Prostate gland (tissue), 2 donors: ENCODE results near the gene ADIPOR2. TPM values are rescaled to one million over a fixed set of nuclear protein-coding genes. Genes with fewer than 3 reads are reported as not detected.

ENCODE experiments used
- DNase-seq: peaks from one replicate; pipeline ENCODE4 v3.0.0-alpha.2; 2019; ENCODE audit warnings: low spot score
- H3K27ac ChIP-seq, 2 donors: fragments of 200-600 bp; sonication (generic); 2 replicates each; pipeline ENCODE4 v1.5.1; 2017 to 2019
- H3K27me3 ChIP-seq: fragments of 200-600 bp; sonication (generic); replicated peaks from 2 replicates; pipeline ENCODE4 v1.5.1; 2019; ENCODE audit not compliant: insufficient read depth
- H3K36me3 ChIP-seq, 2 donors: fragments of 200-600 bp; sonication (generic); 1 replicate in 1 of 2; 2 replicates in 1 of 2; pipeline versions ENCODE4 v1.5.1 to v1.8.1; 2017 to 2019
- H3K4me1 ChIP-seq: fragments of 200-600 bp; sonication (generic); replicated peaks from 2 replicates; pipeline ENCODE4 v1.5.1; 2019
- H3K4me3 ChIP-seq, 2 donors: fragments of 200-600 bp; sonication (generic); 2 replicates each; pipeline ENCODE4 v1.5.1; 2017 to 2019
- H3K9me3 ChIP-seq: fragments of 200-600 bp; sonication (generic); 2 replicates; pipeline ENCODE4 v1.5.1; 2017
- POLR2A ChIP-seq: fragments of 450-650 bp; IDR thresholded peaks from one replicate; pipeline ENCODE4 v1.6.1; 2016; ENCODE audit warnings: antibody characterized with exemption, mild to moderate bottlenecking
- POLR2AphosphoS5 ChIP-seq: sonication (generic); formaldehyde crosslinking; IDR thresholded peaks from one replicate; pipeline ENCODE4 v1.6.1; 2017; ENCODE audit warnings: antibody characterized with exemption
- WGBS: methylation state at CpG from one replicate; pipeline ENCODE4 v1.1.5; 2018; 5-methylcytosine and 5-hydroxymethylcytosine counted together
- intact Hi-C: fragments of 100-400 bp; cut with DNase I; formaldehyde crosslinking; loops from one replicate; pipeline ENCODE4 v1.14.2; 2022
- total RNA-seq, 2 donors: library from RNA; depleted of rRNA; stranded (reverse); fragments of >200 nt; gene quantifications; one replicate each; pipeline ENCODE4 v1.1.0, GENCODE V29; 2016
- TF ChIP-seq, protein P1 (sequence below), 4 experiments: fragments of 200-600 bp in 2 of 4; fragments of 450-650 bp in 2 of 4; sonication (generic) in 2 of 4; IDR thresholded peaks; 1 replicate in 3 of 4; 2 replicates in 1 of 4; pipeline ENCODE4 v1.5.1; 2016 to 2019; ENCODE audit warnings: antibody characterized with exemption in 4 of 4, mild to moderate bottlenecking in 2 of 4, moderate library complexity in 2 of 4

Gene ADIPOR2
- total RNA-seq, 2 donors from 2014 or later: 23.7 to 46.2 TPM

- no peaks in the 10 kb centered on the region for H3K4me1 ChIP-seq
Measured at GRCh38 chr12:1644534-1645438, 46.1 kb upstream of the ADIPOR2 start.

DNA sequence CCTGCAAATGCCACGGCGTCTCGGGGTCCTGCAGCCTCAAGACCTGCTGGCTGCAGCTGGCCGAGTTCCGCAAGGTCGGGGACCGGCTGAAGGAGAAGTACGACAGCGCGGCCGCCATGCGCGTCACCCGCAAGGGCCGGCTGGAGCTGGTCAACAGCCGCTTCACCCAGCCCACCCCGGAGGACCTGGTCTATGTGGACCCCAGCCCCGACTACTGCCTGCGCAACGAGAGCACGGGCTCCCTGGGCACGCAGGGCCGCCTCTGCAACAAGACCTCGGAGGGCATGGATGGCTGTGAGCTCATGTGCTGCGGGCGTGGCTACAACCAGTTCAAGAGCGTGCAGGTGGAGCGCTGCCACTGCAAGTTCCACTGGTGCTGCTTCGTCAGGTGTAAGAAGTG, 45.1 kb upstream of the ADIPOR2 start:
- H3K27ac ChIP-seq: no peak overlapping the region
- no peak for DNase-seq
- no peak overlapping the region for H3K4me3 ChIP-seq
- 94% methylated on average over 29 of the region's 29 CpGs for WGBS
- no peaks in the 10 kb centered on the region for H3K36me3 ChIP-seq
- no peak for TF ChIP-seq POLR2A
- no peak for TF ChIP-seq POLR2AphosphoS5
- TF ChIP-seq, protein P1, sequence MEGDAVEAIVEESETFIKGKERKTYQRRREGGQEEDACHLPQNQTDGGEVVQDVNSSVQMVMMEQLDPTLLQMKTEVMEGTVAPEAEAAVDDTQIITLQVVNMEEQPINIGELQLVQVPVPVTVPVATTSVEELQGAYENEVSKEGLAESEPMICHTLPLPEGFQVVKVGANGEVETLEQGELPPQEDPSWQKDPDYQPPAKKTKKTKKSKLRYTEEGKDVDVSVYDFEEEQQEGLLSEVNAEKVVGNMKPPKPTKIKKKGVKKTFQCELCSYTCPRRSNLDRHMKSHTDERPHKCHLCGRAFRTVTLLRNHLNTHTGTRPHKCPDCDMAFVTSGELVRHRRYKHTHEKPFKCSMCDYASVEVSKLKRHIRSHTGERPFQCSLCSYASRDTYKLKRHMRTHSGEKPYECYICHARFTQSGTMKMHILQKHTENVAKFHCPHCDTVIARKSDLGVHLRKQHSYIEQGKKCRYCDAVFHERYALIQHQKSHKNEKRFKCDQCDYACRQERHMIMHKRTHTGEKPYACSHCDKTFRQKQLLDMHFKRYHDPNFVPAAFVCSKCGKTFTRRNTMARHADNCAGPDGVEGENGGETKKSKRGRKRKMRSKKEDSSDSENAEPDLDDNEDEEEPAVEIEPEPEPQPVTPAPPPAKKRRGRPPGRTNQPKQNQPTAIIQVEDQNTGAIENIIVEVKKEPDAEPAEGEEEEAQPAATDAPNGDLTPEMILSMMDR (IDR thresholded peaks at IDR 0.05): no peak
- H3K9me3 ChIP-seq: no peaks in the 10 kb centered on the region
- no peaks in the 10 kb centered on the region for H3K27me3 ChIP-seq
- H3K4me1 ChIP-seq: no peaks in the 10 kb centered on the region
- intact Hi-C loops: loop anchor here (5.0 kb wide), 1 partner anchor 291 kb away; no protein-coding TSS in a partner anchor

More at GRCh38 chr12:1644534-1645438, 46.1 kb upstream of the ADIPOR2 start:
- Histone ChIP-seq H3K27me3 (no peaks in the 10 kb centered on the region), H3K9me3 (no peaks in the 10 kb centered on the region), H3K27ac (no peak overlapping the region), H3K4me3 (no peak overlapping the region), H3K36me3 (no peaks in the 10 kb centered on the region)
- WGBS: 34% methylated on average over 15 of the region's 15 CpGs
- DNase-seq: peak; percentile 64
- intact Hi-C loops: loop anchor here (5.0 kb wide), 1 partner anchor 293 kb away; no protein-coding TSS in a partner anchor
- TF ChIP-seq, protein P1 (IDR thresholded peaks at IDR 0.05): no peak
- TF ChIP-seq POLR2AphosphoS5: peak; percentile 33
- TF ChIP-seq POLR2A: no peak

GRCh38 chr12:1646569-1647284, 44.1 kb upstream of the ADIPOR2 start:
- no peak for TF ChIP-seq POLR2AphosphoS5
- TF ChIP-seq, protein P1 (IDR thresholded peaks at IDR 0.05): no peak
- TF ChIP-seq POLR2A: no peak
- no peak for DNase-seq
- intact Hi-C loops: loop anchor here (5.0 kb wide), 1 partner anchor 291 kb away; no protein-coding TSS in a partner anchor
- no peak overlapping the region for H3K4me3 ChIP-seq
- H3K27me3 ChIP-seq: no peaks in the 10 kb centered on the region
- WGBS: 76% methylated on average over 21 of the region's 21 CpGs
- no peaks in the 10 kb centered on the region for H3K9me3 ChIP-seq
- H3K36me3 ChIP-seq: no peaks in the 10 kb centered on the region
- H3K27ac ChIP-seq: no peak overlapping the region
- H3K4me1 ChIP-seq: no peaks in the 10 kb centered on the region

DNA sequence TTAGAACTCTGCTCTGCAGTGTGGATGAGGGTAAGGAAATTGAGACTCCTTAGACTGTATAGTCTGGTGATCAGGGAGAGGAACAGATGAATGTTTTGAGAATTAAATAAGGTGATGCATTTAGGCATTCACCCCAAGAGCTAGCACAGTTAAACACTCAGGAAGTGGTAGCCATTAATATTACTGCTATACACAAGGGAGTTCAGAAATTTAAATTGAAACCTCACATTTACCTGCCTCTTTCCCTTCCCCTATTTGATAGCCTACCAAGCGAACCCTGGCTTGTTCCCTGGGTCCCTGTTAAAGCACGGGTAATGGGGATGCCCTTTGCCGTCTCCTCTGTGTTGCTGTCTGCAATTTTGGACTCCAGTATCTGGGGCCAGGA, 43.6 kb upstream of the ADIPOR2 start:
- DNase-seq: no peak

More for the DNA sequence above, 43.6 kb upstream of the ADIPOR2 start:
- no peaks in the 10 kb centered on the region for H3K4me1 ChIP-seq
- 92% methylated on average over 3 of the region's 3 CpGs for WGBS
- TF ChIP-seq POLR2AphosphoS5 (no peak), POLR2A (no peak)
- TF ChIP-seq, protein P1 (IDR thresholded peaks at IDR 0.05): no peak
- no peaks in the 10 kb centered on the region for H3K9me3 ChIP-seq
- H3K4me3 ChIP-seq: no peak overlapping the region
- intact Hi-C loops: loop anchor here (5.0 kb wide), 1 partner anchor 290 kb away; no protein-coding TSS in a partner anchor
- H3K36me3 ChIP-seq: no peaks in the 10 kb centered on the region
- H3K27me3 ChIP-seq: no peaks in the 10 kb centered on the region
- no peak overlapping the region for H3K27ac ChIP-seq
